Frontal cortex (tissue), 4 donors: ENCODE results near the gene DUSP22. TPM values are rescaled to one million over a fixed set of nuclear protein-coding genes. Genes with fewer than 3 reads are reported as not detected.

Experiments
- DNase-seq, 2 donors: peaks; one replicate each; pipeline ENCODE4 v3.0.0; 2012; ENCODE audit warnings: low spot score in 2 of 2
- FAIRE-seq: peaks from 2 replicates; lab custom pipeline; 2012; peaks lifted over from hg19 to GRCh38; lab: Jason Lieb, UNC
- total RNA-seq: library from RNA; depleted of rRNA; stranded (reverse); fragments of >200 nt; gene quantifications from one replicate; pipeline ENCODE4 v1.2.3, GENCODE V29; 2014
- donor health status: control.
- donor health status: control.
- donor health status: control.

Gene DUSP22
- total RNA-seq, 1 donor from 2014 or later = 14.7 TPM

DNA sequence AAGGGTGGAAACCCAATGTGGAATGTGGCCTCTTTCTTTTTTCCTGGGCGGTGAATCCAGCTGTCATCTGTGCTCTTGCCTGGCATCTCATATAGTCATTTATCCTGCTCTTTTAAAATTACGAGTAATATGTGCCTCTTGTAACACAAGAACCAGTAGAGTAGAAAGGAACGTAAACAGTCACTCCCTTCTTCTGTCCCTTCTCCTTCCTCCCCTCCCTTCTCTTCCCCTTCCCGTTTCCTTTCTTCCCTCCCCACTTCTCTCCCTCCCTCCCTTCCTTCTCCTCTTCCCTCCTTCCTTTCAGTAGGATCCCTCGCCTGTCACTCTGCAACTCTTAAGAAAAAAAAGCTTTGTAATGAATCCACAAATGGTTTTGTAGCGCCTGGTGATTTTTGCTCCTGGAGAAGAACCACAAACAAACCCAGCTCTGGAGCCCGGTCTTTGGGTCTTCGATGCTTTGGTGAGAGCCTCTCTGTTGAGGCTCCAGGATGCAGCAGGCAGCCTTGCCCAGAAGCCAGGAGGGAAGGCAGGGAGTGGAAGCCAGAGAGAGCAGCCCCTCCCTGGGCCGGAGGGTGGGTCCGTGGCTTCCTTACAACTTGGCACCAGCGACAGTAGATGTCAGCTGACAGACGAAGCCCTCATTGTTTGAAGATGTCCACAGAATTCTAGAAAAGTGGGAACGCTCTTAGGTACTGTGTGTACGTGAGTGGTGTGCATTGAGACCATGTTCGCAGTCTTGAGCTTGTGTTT is 15.0 kb downstream of the DUSP22 start:
- no peak for DNase-seq
- FAIRE-seq = no peak

DNA sequence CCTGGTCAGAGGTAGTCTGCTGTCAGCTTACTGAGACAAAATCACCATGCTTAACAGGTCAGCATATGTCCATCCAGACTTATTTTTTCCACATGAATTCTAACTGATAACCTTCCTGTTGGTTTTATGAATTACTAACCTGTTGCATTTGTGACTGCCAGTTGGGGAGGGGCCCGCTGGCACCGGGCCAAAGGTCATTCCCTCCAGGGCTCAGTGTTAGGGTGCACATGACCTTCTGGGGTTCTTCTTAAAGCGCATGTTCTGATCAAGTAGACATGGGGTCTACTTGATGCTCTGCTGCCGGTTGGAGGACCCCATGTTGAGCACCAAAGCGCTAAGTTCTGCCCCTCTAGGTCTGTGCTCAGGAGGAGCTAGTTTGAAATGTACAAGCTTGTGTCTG is 15.6 kb downstream of the DUSP22 start:
- no peak for FAIRE-seq
- DNase-seq = no peak

DNA sequence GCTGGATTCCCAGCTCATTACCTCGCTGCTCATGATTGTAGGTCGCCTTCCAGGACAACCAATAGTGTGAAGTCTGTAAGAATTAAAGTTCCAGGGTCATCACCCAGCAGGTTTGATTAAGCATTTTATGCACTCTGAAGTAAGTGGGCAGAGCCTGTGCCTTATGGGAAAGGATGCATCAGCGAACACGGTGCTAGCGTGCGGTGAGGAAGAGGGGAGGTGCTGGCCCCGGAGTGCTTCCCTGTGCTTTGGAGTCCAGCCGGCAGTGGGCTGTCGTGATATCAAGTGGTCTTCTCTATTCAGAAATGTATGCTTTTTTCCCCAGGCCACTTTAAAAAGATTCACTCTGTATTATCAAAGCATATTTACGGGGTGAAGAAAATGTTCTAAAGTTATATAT is 16.0 kb downstream of the DUSP22 start:
- FAIRE-seq = no peak
- DNase-seq = no peak

DNA sequence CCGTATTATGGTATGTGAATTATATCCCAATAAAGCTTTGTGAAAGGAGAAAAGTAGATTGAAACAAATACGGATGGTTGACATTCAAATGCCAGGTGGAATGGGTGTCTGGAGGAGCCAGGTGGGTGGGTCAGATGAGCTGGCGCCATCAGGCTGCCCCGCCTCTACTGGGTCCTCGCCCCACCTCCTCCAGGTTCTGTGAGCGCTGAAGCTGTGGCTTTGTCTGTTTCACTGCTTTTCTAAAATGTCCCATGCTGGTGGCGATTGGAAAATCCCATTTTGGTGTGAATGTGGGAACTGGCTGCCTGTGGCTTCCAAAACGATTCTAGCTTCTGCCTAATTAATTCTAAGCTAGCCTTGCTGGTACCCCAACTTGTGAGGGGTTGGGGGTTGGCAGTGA is 16.5 kb downstream of the DUSP22 start:
- FAIRE-seq = no peak

GRCh38 chr6:309947-310346 is 17.7 kb downstream of the DUSP22 start:
- FAIRE-seq (no peak), DNase-seq (no peak)

More for the DNA sequence above, 16.5 kb downstream of the DUSP22 start:
- DNase-seq = no peak

- DNase-seq (no peak), FAIRE-seq (no peak)
Measured at GRCh38 chr6:310671-311070, 18.4 kb downstream of the DUSP22 start.

DNA sequence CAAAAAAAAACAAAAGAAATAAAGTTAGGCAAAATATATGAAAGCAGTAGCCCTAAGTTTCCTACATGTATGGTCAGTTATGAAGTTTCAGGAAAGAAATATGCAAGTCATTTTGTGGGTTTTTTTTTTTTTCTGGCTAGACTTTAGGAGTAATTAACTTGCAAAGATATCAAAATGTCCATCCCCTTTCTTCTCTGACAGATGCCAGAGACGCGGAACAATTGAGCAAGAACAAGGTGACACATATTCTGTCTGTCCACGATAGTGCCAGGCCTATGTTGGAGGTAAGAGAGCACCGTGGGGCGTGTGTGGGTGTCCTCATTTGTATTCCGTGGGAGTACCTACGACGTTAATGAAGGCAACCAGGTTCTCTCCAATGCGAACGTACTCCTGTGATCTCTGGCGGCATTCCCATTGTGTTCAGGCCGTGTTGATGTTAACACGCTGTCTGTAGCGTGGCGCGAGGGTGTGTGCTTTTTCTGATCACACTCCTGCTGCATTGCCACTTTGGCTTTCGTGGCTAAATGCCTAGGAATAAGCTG is 19.5 kb downstream of the DUSP22 start:
- DNase-seq (no peak), FAIRE-seq (no peak)

- no peak for FAIRE-seq
- no peak for DNase-seq
Measured at GRCh38 chr6:313087-313486, 20.8 kb downstream of the DUSP22 start.

- FAIRE-seq (no peak), DNase-seq (no peak)
Measured at GRCh38 chr6:313917-314316, 21.6 kb downstream of the DUSP22 start.

- FAIRE-seq (no peak), DNase-seq (no peak)
Measured at GRCh38 chr6:314377-314776, 22.1 kb downstream of the DUSP22 start.

GRCh38 chr6:315226-315625 is 22.9 kb downstream of the DUSP22 start:
- FAIRE-seq = no peak

GRCh38 chr6:315921-316752 is 23.9 kb downstream of the DUSP22 start:
- DNase-seq (no peak), FAIRE-seq (no peak)

More at GRCh38 chr6:315226-315625, 22.9 kb downstream of the DUSP22 start:
- no peak for DNase-seq

GRCh38 chr6:316753-317038 is 24.4 kb downstream of the DUSP22 start:
- no peak for DNase-seq
- no peak for FAIRE-seq

DNA sequence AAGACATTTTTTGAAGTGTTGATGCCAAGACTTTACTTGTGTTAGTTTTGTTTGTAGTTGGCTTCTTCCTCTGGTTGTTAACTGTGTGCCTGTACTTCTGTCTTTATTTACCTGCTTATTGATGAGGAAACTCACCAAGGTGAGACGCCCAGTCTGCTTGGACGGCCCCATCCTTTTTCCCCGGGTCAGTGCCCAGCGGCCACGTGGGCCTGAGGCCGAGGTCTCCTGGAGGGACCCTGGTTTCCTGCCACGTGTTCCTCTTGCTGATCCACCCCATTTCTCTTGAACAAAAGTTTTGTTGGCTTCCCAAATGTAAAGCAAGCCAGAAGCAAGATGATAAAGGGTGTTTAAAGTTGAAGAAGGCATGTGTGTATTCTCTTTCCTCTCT is 24.8 kb downstream of the DUSP22 start:
- no peak for FAIRE-seq
- DNase-seq = no peak

DNA sequence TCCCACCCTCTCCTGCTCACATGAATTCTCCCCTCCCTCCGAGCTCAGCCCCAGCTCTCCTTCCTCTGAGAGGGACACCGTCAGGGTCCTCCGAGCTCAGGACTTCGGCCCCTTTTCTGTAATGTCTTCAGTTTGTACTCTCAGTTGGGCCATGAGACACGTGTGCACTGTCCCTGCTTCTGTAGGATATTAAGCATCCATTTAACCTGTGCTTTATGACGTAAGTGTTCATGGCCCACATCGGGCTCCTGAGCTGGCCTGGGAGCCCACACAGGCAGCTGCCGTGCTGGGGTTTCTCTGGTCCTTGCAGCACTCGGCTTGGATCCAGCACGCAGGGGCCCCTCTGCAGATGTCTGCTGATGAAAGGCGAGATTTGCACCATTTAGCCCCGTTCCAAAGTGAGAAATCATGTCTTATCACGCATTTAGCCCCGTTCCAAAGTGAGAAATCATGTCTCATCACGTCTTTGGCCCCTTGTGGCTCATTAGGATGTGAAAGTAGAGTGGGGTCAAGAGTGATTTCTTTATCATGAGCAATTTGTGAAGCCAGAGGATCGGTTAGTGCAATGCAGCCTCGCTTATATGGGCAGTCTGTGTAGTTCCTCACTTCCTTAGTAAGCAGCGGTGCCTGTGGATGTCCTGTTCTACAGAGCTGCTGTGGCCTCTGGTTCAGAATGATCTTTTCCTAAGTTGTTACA is 25.3 kb downstream of the DUSP22 start:
- DNase-seq (no peak), FAIRE-seq (no peak)

GRCh38 chr6:318243-318890 is 26.1 kb downstream of the DUSP22 start:
- DNase-seq (no peak), FAIRE-seq (no peak)

DNA sequence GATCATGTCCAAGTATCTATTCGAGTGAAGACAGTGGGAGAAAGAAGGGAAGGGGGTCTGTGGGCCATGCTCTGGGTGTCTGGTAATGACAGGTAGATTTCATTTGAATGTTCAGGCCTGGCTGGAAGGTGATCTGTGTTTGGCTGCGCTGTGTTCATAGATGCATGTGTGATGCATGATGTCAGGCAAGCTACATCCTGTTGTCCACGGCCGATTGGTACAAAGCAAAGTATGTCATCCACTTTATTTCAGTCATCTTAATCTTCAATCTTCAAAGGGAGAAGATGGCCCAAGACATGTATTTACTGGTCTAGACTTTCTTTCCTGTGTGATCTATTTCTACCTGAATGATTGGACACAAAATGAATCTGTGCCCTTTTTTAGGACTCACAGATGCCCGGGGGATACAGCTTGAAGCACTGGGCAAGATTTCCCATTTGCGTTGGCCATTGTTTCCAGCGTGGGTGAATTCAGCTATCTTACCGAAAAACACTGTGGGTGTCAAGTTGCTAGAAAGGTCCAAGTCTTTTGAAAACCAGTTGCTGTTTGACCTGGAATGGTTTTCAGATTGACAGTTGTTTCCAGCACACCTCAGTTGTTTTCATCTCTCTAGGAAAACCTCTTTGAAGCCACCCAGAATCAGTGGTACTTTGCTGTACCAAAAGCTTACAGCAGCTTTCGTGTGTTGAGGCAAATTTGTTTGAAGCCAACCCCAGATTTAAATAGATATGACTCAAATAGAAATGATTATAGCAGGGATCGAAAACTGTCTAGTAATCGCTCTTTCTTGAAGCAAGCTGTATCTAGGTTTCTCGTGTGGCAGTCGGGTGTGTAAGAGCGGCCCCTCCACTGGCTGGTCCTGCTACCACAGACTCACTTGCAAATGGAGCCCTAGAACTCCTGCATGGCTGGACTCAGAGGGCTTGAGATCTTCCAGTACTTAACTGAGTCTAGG is 27.2 kb downstream of the DUSP22 start:
- FAIRE-seq = no peak

DNA sequence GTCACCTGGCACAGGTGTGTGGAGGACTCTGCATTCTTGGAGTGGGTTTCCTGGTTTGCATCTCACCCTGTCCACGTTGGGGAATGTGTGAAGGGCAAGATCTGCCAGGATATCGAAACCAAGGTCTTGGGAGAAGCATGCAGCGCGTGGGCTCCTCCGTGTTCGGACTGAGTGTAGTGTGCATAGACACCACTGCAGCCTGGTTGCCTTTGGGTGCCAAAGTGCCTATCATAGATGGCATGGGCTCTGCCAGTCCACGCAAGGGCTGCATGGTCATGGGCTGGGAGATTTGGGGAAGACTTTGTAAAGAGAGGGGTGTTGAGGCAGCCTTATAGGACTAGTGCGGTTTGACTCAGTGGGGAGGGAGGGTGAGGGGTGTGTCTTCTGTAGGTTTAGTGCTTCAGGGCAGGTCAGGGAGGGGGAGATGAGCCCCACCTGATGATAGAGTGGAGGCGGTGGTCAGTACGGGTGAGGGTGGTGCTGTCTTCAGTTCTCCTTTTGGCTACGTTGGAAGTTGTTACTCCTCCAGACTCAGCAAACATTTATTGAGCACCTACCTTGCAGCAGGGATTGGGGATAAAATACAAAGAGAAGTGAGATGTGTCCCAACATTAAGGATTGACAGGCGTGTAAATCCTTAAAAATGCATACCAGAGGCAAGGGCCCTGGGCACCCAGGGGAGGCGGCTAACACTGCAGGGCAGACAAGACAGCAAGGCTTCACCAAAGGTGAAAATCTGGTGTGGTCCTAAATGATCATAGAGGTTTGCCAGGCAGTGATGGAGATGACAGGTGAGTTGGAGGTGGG is 28.3 kb downstream of the DUSP22 start:
- DNase-seq = no peak
- no peak for FAIRE-seq

More for the DNA sequence above, 27.2 kb downstream of the DUSP22 start:
- DNase-seq = no peak
